ENCODE data around the gene FOS.

FOS gene

DNA sequence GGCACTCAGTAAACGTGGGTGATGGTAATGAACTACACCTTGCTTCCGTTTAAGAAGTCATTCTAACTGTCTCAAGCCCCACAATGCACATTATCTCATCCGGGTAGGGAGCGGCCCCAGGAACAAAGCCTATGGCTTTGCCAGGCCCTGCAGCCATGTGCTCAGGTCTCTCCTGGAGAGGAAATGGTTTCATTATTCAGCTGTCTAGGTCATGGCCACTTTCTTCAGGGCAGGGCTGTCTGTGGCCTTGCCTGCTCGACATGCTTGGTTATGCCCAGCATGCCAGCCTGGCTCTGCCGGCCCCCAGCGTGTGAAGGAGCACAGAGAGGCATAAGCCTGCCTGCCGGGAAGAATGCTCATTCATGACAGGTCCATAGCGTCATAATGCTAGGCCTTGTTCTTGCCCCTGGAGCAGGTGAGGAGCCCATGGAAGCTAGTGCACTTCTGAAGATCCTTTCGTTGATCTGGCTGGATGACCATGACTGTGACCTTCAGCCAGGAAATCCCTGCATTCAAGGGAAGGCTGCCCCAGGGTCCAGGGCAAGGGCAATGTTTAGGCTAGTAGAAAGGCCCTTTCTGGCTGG, 26.3 kb upstream of the FOS start:
- DNase-seq = no peak

DNA sequence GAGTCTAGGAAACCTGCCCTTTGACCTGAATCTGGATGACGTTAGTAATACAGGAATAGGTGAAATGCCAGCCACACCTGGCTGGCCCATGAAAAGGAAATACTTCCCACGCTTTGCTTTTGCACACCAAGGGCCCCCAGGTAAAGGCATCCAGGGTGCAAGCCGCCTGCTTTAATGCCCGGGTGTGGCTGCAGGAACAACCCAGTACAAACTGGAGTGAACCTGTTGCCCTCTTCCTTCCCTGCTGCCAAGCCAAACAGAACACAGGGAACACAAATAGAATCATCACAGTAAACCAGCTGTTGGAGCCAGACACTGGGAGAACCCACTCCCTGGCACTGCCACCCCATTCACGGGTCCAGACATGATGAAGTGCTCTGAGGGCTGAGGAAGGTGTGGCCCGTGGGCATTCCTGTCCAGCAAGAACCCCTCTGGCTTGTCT, 24.2 kb upstream of the FOS start:
- no peak for DNase-seq

DNA sequence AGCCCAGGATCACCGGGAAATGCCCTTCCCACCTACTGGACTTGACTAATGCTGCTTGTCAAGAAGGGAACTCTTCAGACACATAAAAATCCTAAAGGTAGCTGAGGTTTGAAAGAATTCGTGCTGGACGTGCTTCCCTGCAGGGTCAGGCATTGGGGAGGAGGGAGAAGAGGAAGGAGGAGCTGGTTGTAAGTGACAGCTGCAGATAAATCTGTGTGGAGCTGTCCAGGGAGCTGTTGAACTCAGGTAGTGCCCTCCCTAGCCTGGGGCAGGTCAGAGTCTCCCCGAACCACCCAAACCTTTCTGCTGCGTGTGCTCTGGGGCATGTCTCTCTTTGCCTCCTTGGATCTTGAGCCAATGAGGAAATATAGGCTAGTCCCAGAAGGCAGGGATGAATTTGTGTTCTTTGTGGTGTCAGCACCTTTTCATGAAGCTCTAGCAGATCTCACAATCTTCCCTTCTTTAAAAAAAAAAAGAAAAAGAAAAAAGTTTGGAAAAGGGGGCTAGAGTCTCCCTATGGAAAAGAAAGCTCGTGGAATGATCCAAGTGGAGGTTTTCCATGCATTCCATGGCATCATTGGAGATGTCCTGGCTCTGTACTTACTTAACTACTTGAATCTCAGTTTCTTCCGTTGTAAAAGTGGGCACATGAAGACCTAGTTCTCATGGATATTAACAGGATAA, 23.6 kb upstream of the FOS start:
- no peak for DNase-seq

DNA sequence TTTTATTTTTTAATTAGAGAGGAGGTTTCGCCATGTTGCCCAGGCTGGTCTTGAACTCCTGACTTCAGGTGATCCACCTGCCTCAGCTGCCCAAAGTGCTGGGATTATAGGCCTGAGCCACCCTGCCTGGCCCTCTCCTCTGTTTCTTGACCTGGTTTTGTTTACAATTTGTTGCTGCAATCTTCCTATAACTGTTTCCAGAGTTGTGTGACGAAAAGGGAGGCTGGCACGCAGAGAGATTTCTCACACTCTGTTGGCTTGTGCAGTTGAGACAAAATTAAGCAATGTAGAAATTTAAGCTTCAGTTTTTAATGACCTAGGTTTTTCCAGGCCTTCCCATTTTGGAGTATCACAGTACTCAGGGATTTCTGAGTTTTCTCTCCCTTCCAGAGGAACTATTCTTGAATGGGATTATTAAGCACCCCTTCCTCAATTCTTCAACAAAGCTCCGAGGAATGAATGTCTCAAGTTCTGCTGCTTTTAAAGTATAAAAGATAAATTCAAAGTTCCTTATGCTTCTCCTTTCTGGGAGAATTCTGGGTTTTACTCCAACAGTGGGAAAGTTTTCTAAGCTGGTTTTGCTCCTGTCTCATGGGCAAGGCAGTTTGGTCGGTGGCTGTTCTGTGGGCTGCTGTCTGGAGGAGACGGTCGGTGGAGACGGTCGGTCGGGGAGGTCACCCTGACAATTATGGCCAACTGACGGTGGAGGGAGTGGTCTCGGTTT, 20.4 kb upstream of the FOS start:
- DNase-seq = no peak

DNA sequence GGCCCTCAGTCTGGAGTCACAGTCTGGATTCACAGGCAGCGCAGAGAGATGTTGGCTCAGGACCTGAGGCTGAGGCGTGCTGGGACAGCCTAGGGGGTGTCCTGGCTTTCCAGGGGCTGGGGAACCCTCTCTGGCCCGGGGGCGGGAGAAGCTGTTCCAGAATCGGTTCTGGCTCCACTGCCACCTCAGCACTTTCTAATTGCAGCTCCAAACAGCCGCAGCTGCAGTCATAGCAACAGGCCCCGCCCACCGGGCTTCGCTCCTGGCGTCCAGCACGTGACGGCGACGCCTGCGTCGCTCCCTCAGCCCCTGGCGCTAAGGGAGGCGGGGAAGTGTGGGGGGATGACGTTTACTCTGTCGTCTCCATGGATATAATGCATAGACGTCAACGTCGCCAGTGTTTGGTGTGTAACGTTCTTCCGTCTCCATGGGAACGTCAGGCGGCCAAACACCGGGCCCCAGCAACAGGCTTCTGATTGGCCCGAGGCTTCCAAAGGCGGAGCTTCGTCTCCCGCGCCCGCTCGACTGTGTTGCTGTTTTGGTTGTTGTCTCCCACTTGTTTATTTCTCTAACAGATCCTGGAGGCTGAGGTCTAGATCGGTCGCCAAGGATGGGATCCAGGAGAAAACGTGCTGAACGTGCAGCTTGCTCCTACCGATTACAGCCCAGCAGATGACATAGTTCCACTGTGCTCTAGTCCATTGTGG, 19.7 kb upstream of the FOS start:
- peak; percentile 99 for DNase-seq

DNA sequence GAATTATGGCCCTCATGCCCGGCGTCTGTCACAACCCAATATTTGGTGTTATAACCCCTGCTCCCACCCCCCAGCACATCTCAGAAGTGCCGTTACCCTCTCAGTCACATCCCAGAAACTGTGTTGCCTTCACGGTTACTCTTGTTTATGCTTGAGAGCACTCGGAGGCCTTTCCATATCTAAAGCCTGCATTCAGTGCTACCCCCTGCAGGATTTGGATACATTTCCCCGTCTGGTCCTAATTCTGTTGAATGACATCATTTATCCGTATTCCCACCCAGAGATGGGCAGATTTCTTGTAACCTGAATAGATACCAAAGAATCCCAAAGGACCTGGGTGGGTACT, 19.1 kb upstream of the FOS start:
- no peak for DNase-seq

DNA sequence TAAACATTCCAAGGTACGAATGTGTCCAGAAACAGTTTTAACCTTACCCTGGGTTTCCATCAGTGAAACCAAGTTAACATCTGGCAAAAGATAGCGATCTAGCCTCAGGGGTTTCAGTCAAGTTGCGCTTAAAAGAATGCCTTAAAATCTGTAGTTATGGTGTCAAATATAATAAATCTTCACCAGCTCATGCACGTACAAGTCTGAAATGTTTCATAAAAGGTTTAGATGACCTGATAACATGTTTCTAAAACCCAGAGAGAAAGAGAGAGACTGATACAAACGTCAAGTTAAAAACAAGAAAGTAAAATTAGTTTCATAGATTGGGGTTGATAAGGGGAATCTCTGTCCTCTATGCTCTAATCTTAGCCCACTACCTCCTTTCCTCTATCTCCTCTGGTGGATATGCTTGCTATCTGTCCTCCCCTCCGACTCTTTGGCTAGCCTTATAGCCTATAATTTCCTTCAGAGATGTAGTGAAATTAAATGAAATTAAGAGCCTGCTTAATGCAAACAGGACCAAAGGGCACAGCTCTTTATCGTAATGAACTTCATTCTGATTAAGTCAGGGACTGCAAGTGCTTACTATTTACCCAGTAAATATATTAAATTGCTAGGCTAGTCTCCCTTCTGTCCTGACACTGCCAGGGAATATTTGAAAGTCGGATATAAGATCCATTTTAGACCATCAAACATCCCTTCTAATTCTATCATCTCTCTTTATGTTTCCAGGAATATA, 18.4 kb upstream of the FOS start:
- no peak for DNase-seq

DNA sequence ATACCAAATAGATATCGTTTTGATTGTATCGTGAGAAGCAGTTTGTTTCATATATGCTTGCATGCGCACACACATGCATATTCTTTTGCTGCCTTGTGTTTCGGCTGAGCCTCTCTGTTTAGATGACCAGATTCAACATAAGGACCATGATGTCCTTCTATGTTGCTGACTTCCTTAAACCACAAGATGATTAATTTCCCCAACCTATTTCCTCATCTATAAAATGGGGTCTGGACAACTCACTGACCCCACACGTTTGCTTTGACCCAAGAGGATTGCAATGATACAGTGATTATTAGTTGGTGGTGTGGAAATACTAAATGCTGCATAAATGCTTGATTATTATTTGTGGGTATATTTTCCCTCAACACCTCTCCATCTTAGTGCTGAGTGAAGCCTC, 16.8 kb upstream of the FOS start:
- DNase-seq = no peak

DNA sequence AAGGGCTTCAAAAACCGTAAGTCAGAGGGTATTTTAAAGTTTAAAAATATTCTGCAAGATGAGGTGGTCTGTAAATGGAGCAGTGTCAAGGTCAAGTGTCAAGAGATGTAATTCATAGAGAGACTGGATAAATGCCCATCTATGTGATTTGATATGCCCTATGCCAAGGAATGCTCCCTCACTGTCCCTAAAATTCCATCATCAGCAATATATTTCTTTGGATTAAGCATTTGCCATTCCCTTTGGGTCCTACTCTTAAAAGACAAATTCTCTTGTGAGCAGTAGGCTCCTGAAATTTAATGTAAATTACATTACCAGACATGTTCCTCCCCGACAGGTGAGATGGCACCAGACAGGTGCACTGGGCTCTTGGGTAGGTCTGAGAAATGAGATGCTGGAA, 16.0 kb upstream of the FOS start:
- no peak for DNase-seq

DNA sequence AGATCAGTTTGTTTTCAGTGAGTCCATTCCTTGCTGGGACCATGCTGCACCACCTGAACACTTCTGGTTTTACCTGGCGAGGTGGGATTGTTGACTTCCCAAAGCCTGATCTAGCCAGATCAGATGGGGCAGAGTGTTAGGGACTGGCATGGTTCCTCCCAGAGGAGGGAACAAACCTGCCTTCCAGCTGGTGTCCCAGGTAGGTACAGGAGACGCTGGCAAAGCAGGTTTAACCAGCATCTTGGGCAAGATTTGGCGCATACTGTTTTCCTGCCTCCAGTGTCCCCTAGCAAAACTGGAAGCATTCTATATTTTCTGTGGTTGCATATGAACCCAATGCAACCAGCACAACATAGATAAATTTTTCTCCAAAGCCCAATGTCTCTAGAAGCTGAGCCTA, 14.6 kb upstream of the FOS start:
- DNase-seq = no peak

DNA sequence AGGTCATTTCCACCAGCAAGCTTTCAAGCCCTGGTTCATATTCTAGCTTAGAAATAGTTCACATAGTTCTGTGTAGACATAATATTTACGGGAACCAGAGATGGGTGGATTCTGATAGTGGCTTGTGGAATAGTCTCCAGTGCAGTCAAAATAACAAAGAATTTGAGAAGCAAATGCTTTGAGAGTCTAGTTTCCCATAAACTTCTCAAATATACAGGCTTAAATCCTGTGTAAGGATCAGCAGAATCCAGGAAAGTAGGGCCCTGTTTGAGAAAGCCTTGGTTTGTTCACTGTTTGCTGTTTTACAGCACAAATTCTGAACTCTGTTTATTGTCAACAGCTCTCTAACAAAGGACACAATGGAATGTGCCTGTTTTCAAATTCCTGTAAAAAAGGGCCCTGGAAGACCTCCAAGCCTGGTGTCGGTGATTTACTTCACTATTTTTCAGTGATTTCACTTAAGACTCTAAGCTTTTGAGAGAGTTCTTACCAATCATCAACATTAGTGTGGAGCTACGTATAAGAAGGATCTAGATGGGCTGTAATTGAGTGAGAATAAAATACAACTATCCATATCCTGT, 11.4 kb upstream of the FOS start:
- no peak for DNase-seq

DNA sequence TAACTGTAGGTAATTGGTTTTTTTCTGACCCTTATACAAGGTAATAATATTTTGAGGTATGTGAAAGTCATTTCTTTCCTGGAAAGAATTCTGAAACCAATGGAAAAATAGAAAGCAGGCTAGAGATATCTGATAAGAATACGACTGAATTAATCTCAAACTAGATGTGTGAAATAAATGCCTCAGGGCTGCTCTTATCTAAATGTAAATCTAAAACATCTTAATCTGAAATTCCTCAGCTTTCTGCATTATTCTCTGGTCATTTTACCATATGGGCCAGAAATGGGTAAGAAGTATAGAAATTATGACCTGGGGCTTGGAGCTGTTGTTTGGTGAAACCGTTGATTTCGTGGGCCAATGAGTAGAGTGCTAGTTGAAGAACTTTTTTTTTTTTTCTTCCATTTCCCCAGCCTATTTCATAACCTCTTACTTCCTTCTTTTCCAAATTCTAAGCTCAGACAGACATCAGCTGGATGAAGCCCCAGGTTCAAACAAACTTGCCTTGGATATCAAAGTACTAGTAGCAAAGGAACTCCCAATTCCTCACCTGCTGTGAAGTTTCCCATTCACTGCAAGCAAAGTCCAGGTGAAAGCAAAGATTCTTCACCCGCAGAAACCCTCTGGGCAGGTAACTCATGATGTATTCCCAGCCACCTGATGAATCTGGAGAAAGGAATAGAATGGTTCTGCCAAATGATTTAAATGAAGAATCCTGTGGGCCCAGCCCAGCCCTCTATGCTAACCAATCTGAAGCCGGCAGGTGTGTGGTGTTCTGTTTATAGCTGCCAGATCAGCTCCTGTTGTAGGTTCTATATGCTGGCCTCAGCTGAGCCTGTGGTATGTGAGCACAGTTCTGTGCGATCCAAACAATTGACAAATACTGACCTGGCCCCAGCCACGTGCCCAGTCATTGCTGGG, 9.7 kb upstream of the FOS start:
- DNase-seq = no peak

DNA sequence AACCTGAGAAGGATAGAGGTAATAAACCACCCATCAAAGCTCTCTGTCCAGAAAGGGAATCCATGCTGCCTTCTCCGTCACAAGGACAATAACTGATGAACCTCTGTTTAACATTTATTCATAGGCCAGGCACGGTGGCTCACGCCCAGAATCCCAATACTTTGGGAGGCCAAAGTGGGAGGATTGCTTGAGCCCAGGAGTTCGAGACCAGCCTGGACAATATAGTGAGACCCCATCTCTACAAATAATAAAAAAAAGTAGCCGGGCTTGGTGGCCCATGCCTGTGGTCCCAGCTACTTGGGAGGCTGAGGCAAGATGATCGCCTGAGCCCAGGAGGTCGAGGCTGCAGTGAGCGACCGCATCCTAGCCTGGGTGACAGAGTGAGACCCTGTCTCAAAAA, 7.1 kb upstream of the FOS start:
- DNase-seq = no peak

DNA sequence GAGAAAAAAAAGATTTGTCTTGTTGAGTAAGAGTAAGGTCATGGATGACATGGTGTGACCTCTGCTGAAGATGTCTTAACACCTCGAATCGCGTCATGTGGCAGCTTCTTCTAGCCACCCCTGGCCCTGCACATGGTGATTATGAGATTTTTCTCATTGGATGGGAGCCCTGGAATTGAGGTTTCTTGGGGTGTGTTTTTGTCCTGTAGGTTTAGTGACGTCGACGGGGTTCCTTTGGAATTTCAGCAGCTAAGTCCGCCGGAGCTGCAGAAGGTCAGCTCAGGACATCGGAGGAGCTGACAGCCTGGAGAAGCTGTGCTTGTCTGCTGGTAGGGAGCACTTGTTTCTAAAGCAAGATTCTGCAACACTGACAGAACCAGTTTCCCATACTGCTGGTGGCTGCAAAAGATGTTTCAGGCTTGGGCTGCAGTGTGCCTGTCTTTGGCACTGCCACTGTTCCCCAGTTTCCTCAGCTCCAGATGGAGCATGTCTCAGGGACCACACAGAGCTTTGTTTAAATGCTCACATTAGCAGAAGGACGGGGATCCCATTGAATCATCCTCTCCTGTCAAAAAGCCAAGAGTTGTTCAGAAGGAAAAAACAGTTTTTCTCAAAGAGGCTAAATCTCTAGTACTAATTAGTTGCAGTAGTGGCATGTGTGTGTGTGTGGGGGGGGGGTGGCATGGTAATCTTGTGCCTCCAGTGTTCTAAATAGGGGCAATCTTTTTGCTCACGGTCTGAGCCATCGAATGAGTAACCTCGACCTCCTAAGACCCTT, 5.2 kb upstream of the FOS start:
- DNase-seq = no peak

DNA sequence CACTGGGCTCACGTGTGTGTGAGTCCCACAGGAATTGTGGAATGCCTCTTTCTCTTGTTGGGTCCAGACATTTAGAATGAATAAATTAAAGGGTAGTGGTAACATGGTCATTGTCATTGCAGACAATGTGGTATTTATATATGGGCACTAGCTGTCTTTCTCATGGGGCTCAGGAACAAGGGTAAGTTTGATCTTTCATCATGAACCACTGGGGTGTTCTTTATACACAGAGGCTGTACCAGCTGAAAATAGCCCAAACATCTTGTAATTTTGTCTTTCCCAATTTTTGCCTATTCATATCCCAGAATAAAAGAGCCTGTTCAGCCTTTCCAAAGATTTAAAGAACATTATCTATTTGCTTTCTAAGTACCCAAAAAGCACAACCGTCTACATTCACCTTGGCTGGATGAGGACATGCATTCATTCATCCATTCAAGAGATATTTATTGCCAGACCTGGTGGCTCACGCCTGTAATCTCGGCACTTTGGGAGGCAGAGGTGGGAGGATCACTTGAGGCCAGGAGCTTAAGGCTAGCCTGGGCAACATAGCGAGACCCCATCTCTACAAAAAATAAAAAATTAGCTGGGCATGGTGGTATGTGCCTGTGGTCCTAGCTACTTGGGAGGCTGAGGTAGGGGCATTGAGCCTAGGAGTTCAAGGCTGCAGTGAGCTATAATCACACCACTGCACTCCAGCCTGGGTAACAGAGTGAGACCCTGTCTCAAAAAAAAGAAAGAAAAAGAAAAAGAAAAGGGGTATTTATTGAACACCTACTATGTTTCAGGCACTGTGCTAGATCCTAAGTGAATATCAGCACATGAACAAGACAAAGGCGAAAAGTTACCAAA, 4.4 kb upstream of the FOS start:
- DNase-seq = no peak

DNA sequence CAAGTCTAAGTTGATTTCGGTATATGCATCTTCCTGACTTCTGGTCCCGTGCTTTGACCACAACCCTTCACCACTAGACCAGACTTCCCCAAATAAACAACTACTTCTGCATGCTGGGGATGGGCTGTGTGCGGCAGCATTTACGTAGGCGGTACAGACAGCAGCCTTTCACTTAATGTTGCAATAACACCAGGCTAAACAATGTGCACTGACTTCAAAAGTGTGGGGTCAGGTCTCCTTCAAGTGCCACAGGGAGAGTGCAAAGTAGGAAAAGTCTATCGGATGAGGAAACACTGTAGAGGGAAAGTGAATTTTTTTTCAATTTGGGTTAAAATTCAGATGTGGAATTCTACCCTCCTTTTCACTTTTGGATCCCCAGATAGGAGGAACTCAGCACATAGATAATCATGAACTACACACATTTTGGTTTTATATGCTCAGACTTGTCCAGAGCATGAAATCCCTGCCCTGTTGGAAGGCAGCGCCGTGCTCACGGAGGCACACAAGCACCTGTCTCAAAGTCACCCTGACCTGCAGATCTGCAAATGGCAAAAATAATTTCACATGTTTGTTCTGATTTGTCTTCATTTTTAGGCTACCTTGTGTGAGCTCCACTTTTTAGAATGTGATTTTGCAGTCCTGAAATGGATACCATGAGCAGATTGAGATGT, 3.6 kb upstream of the FOS start:
- DNase-seq = no peak

DNA sequence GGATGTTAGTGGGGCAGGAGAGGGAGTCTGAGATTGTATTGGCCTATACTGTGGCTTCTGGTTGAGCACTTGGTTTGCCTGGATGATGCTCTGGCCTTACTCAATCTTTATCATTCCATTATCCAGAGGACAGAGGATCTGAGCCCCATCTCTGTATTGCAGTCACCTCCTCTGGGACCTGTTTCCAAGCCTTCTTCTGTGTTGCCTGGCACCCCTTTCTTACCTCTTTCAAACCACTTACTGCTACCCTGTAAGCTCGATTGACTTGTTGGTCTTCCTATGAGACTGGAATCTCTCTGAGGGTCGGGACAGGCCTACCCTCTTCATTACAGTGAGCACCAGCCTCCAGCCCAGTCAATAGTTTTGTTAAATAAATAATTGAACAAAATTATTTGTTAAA, 3.0 kb upstream of the FOS start:
- DNase-seq = no peak

DNA sequence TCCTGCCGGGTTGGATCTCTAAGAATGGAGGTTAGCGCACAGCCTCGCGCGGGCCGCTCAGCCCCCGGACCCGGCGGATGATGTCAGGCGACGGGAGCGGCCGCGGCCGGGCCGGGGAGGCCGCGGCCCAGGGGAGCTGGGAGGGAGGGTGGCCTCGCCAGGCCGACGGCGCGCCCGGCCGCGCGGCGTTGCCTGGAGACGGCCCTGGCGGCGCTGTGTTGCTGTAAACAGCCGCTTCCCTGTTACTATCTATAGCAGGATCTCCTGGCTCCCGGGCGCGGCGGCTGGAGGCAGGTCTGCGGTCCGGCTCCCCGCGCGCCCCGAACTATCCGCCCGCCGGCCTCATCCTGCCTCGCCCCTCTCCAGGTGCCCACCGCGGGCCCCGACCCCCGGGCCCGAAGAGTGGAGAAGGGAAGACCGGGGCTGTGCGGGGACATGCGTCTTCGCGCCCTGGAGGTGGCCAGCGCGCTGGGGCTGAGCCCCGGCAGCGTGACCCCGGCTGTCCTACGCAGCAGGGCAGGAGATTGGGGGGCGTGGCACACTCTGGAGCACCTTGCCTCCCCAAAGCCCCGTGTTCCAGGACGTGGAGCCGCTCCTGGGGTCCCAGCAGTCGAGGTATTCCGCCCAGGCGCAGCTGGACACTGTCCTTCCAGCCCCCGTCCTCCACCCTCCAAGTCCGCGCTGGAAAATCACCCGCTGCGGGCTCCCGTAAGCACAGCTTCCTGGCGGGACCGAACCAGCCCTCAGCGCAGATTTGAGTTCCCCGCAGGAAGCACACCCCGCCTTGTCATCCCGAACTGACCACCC, 1.4 kb upstream of the FOS start:
- DNase-seq = no peak
